Fibroblast of skin of back (primary cell): Measurements from ENCODE around the gene TBC1D22A.

Source experiments
- DNase-seq: peaks from one replicate; pipeline ENCODE4 v3.0.0-alpha.2; 2013

The TBC1D22A gene

GRCh38 chr22:46835693-46836092 is 73.2 kb downstream of the TBC1D22A start:
- no peak for DNase-seq

GRCh38 chr22:46841522-46841921 is 79.1 kb downstream of the TBC1D22A start:
- DNase-seq: peak; percentile 58

GRCh38 chr22:46842606-46843005 is 80.2 kb downstream of the TBC1D22A start:
- no peak for DNase-seq

DNA sequence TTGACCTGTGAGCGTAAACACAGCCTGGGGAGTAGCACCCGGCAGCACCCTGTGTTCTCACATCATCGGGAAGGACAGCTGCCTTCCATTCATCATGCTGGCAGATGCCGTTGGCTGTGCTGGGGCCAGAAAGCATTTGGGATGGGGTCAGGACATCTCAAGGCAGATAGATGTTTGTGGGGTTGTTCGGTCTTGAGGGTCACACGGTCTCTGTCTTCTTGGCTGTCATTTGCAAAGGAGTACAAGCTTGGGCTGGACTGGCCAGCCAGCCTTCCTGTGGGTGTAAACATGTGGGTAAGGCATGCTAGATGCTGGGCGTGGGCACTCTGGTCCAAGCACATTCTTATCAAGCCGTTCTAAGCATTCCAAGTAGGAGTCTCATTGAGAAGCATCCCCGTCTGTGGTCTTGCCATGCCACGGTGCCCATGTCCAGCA is 81.4 kb downstream of the TBC1D22A start:
- peak; percentile 64 for DNase-seq

GRCh38 chr22:46844606-46845210 is 82.3 kb downstream of the TBC1D22A start:
- no peak for DNase-seq

- DNase-seq: peak; percentile 56
Observed at GRCh38 chr22:46845296-46846149, 83.1 kb downstream of the TBC1D22A start.

DNA sequence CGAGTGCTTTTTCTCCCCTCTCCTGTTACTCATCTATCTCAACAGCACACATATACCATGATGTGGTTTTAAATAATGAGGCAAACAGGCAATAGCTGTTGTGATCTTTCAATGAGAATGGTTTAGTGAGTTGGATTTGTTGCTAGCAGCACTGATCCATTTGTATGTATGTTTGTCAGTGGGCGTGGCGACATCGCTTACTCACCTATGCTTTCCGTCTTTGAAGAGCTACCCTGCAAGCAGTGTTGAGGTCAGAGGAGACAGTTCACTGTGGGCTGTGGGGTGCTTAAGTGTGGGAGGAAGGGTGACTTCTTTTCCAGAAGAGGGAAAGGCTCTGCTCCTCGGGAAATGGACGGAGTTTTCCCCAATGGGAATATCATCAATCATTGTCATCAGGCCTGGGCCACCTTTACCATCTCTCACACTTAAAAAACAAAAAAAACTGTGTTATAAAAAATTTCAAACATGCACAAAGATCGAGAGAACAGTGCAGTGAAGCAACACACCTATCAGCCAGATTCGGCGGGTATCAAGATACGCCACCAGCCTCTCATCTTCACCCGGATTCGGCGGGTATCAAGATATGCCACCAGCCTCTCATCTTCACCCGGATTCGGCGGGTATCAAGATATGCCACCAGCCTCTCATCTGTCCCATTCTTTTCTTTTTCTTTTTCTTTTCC is 83.8 kb downstream of the TBC1D22A start:
- no peak for DNase-seq

- DNase-seq: no peak
Observed at GRCh38 chr22:46846832-46847355, 84.4 kb downstream of the TBC1D22A start.

DNA sequence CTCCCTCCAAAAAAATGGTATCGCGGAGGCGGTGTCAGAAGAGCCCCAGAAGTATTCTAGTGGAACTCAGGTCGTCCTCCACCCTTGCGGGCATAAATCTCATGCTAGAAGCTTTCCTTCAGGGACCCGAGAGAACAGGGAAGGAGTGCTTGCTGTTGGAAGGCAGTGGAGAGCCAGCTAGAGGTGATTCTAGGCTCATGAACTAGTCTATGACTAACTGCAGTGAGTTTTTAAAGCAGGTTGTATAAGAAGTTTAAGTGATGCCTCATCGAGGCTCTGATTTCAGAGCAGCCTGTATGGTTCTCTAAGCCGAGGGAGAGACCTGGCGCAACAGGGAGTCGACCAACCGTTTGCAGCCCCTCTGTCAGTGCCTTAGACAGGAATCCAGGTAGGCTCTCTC is 85.7 kb downstream of the TBC1D22A start:
- no peak for DNase-seq

DNA sequence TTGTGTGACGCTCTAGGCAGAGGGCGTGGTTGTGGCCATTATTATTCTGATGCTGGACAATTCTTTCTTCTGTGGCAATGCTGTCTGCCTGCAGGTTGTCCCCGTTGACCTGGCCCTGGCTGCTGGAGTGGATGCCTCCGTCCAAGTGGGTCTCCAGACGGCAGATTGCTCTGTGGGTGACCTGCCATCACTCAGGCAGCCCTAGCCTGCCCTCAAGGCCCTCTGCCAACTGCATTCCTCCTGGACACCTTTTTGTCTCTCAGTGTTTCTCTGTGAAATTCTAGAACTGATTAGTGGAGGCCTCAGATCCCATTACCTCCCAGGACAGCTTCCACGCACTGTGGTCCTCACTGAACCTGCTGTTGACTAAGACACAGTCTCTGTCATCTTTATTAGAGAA is 86.7 kb downstream of the TBC1D22A start:
- DNase-seq: no peak

DNA sequence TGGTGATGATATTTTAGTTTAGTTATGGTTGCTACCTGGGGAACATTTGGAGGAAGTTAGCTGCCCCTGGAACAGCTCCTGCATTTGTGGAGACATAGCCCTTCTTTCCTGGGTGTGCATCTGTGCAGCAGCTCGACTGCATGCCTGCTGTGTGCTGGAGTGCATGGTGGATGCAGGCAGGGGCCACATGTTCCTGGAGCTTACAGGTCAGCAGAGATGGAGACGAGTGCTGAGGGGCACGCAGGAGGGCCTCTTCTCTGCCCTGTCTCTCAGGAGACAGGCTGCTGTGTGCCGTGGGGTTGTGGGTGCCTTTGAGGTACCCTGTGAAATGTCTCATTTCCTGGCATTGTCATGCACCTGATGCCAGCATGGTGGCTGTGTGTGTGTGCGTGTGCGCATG is 87.5 kb downstream of the TBC1D22A start:
- no peak for DNase-seq

DNA sequence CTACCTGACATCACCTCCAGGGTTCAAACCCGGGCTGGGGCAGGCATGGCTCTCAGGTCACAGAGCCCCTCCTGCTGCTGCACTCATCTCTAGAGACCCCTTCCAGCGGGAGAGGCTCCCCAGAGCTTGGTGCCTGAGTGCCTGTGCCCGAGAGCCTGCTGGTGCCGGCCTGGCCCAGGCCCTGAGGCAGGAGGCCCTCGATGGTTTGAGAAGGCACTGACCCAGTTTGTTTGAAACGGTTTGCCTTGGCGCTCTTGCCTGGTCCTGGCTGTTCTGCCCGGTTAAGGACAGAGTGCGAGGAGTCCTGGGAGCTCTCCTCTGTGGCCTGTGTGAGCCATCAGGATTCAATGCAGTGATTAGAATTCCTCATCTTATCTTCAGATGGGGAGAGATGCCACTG is 88.9 kb downstream of the TBC1D22A start:
- no peak for DNase-seq

DNA sequence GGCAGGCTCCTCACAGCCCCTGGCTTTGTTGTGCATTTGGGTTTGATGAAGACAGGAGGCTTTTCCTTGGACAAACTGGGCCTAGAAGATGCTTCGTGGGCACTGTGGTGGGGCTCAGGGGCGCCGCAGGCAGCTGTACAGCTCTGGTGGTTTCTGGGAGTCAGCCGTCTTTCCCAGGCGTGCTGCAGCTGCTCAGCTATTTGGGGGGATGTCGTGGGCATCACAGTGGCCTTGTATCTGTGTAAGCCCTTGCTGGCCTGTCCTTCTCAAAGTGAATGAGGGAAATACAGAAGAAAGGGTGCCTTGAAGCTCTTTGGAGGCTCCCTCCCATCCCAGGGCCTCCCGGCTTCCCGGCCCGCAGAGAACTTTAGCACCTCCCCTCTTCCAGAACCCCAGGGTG is 89.5 kb downstream of the TBC1D22A start:
- DNase-seq: no peak

DNA sequence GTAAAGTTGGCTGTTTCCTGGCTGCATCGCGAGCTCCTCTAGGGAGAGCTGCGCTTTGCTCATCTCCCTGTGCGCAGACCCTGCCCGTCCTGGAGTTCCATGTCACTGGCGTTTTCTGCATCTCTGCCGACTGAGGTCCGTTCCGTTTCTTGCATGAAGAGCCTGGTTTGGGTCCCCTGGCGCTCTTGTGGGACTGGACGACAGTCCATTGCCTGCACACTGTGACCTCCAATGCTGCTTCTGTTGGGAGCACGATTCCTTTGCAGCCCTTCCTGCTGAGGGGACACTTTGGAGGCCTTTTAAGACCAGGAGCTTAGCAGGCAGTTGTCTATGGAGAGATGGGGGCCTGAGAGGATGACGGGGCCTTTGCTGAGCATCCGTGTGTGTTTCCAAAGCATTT is 90.3 kb downstream of the TBC1D22A start:
- DNase-seq: no peak

DNA sequence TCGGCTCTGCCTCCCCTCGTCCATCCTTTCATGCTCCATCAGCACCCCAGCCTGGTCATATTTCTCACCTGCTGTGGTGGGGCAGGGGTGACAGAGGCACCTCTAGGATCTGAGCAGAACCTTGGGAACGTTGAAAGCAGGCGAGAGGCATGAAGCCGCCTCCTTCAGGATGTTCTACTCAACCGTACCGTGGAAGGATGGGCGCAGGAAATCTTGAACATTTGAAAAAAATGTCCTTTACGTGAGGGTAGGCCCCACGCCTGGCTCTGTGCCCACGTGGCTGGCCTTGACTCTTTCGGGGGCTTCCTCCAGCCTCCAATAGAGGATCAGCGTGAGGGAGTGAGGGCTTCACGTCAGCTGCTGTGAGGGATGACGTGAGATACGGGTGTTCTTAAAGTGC is 90.7 kb downstream of the TBC1D22A start:
- no peak for DNase-seq

GRCh38 chr22:46854125-46854870 is 91.8 kb downstream of the TBC1D22A start:
- DNase-seq: no peak

GRCh38 chr22:46855681-46856080 is 93.2 kb downstream of the TBC1D22A start:
- no peak for DNase-seq

- no peak for DNase-seq
Observed at GRCh38 chr22:46856661-46857060, 94.2 kb downstream of the TBC1D22A start.

- peak; percentile 29 for DNase-seq
Observed at GRCh38 chr22:46857142-46857884, 94.9 kb downstream of the TBC1D22A start.

DNA sequence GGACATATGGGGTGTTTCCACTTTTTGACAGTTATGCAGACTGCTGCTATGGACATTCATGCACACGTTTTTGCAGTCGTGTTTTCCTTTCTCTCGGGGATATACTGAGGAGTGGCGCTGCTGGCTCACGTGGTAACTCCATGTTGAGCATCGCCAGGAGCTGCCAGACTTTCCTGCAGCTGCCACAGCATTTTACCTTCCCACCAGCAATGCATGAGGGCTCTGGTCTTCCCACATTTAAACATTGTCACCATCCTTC is 95.4 kb downstream of the TBC1D22A start:
- no peak for DNase-seq

DNA sequence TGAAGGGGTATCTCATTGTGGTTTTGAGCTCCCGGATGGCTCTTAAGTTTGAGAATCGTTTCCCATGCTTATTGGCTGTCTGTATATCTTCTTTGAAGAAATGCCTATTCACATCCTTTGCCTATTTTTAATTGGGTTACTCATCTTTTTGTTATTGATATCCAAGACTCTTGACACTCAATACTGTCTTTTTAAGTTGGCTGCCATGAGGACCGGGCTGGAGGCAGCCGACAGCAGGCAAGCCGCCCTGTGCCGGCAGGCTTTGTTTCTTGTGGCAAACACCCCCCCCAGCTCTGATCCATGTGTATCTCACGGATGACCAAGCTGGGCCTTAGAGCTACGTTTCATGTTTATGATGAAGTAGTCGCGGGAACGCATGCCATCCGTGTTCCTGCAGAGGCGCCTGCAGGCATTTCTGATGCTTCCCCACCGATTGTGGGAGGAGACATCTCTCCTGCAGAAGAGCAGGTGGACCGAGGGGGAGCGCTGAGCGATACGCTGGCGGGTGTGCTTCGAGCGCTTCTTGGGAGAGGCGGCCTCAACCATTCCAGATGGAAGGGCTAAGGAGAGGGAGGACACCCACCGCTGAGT is 95.8 kb downstream of the TBC1D22A start:
- DNase-seq: no peak

- no peak for DNase-seq
Observed at GRCh38 chr22:46860562-46860961, 98.1 kb downstream of the TBC1D22A start.
